Suprapubic skin (tissue), 4 donors: ENCODE data around the gene TMEM208. TPM values are rescaled to one million over a fixed set of nuclear protein-coding genes. Genes with fewer than 3 reads are reported as not detected.

Experiments
- DNase-seq, 2 donors: peaks; one replicate each; pipeline ENCODE4 v3.0.0-alpha.2; 2019; ENCODE audit warnings: low spot score in 2 of 2
- H3K27ac ChIP-seq: fragments of 200-600 bp; sonication (generic); one replicate; pipeline ENCODE4 v1.5.1; 2019
- H3K27me3 ChIP-seq: fragments of 200-600 bp; sonication (generic); one replicate; pipeline ENCODE4 v1.5.1; 2019
- H3K36me3 ChIP-seq: fragments of 200-600 bp; sonication (generic); one replicate; pipeline ENCODE4 v1.5.1; 2019
- H3K4me1 ChIP-seq: fragments of 200-600 bp; sonication (generic); one replicate; pipeline ENCODE4 v1.5.1; 2019
- H3K4me3 ChIP-seq: fragments of 200-600 bp; sonication (generic); one replicate; pipeline ENCODE4 v1.5.1; 2019; ENCODE audit warnings: mild to moderate bottlenecking
- H3K9me3 ChIP-seq: fragments of 200-600 bp; sonication (generic); one replicate; pipeline ENCODE4 v1.5.1; 2019
- EP300 ChIP-seq: sonication (generic); formaldehyde crosslinking; IDR thresholded peaks from one replicate; pipeline ENCODE4 v1.6.1; 2017; ENCODE audit warnings: antibody characterized with exemption
- POLR2A ChIP-seq, 2 donors: fragments of 450-650 bp; IDR thresholded peaks; one replicate each; pipeline ENCODE4 v1.6.1; 2017; ENCODE audit warnings: antibody characterized with exemption in 2 of 2, mild to moderate bottlenecking in 2 of 2, moderate library complexity in 2 of 2
- POLR2AphosphoS5 ChIP-seq, 3 donors: sonication (generic); formaldehyde crosslinking; IDR thresholded peaks; one replicate each; pipeline ENCODE4 v1.6.1; 2017; ENCODE audit warnings: antibody characterized with exemption in 3 of 3
- WGBS: methylation state at CpG from one replicate; pipeline ENCODE4 v1.1.5; 2018; 5-methylcytosine and 5-hydroxymethylcytosine counted together
- total RNA-seq, 4 donors: library from RNA; depleted of rRNA; stranded (reverse); fragments of >200 nt; gene quantifications; one replicate each; pipeline ENCODE4 v1.1.0, GENCODE V29; 2016
- TF ChIP-seq, protein P1 (sequence below), 2 donors: fragments of 200-600 bp in 1 of 2; fragments of 450-650 bp in 1 of 2; sonication (generic) in 1 of 2; IDR thresholded peaks; one replicate each; pipeline ENCODE4 v1.5.1; 2016 to 2019; ENCODE audit warnings: antibody characterized with exemption in 2 of 2, mild to moderate bottlenecking in 1 of 2, moderate library complexity in 1 of 2

Gene TMEM208
- total RNA-seq, 4 donors from 2014 or later, result 32.8 to 46.8 (median 40.0) TPM

DNA sequence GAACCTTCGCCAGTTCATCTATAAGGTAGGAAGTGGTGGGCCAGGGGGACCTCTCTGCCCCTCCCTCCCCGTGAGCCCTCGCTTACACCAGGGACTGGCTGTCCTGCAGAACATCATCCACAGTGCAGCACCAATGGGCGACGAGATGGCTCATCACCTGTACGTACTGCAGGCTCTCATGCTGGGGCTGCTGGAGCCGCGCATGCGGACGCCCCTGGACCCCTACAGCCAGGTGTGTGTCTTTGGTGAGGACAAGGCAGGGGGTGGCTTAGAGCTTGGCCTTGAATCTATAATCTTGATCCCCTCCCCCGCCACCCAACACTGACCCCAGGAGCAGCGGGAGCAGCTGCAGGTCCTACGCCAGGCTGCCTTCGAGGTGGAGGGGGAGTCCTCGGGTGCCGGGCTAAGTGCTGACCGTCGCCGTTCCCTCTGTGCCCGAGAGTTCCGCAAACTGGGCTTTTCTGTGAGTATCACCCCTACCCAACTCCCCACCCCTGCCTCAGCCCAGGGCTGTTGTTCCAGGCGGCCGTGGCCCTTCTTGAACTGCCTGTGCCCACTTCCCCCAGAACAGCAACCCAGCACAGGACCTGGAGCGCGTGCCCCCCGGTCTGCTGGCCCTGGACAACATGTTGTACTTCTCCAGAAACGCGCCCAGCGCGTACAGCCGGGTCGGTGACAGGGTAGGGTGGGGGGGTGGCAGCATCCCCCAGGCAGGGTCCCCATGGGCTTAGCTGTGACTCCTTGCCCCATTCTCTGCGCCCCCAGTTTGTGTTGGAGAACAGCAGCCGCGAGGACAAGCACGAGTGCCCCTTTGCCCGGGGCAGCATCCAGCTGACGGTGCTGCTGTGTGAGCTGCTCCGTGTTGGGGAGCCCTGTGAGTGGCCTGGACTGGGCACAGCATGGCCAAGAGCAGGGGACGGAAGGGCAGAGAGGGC lies 25.3 kb upstream of the TMEM208 start:
- Histone ChIP-seq H3K27me3 (no peaks in the 10 kb centered on the region), H3K27ac (no peak overlapping the region), H3K4me1 (peaks cover 32% of the 10 kb centered on the region), H3K9me3 (no peaks in the 10 kb centered on the region), H3K36me3 (peaks cover 46% of the 10 kb centered on the region), H3K4me3 (no peak overlapping the region)
- WGBS, result 97% methylated on average over 14 of the region's 40 CpGs
- no peak for DNase-seq
- no peak for TF ChIP-seq POLR2AphosphoS5 (IDR thresholded peaks at IDR 0.05)
- TF ChIP-seq, protein P1, sequence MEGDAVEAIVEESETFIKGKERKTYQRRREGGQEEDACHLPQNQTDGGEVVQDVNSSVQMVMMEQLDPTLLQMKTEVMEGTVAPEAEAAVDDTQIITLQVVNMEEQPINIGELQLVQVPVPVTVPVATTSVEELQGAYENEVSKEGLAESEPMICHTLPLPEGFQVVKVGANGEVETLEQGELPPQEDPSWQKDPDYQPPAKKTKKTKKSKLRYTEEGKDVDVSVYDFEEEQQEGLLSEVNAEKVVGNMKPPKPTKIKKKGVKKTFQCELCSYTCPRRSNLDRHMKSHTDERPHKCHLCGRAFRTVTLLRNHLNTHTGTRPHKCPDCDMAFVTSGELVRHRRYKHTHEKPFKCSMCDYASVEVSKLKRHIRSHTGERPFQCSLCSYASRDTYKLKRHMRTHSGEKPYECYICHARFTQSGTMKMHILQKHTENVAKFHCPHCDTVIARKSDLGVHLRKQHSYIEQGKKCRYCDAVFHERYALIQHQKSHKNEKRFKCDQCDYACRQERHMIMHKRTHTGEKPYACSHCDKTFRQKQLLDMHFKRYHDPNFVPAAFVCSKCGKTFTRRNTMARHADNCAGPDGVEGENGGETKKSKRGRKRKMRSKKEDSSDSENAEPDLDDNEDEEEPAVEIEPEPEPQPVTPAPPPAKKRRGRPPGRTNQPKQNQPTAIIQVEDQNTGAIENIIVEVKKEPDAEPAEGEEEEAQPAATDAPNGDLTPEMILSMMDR (IDR thresholded peaks at IDR 0.05), result no peak
- TF ChIP-seq POLR2A (IDR thresholded peaks at IDR 0.05), result no peak
- TF ChIP-seq EP300, result no peak

DNA sequence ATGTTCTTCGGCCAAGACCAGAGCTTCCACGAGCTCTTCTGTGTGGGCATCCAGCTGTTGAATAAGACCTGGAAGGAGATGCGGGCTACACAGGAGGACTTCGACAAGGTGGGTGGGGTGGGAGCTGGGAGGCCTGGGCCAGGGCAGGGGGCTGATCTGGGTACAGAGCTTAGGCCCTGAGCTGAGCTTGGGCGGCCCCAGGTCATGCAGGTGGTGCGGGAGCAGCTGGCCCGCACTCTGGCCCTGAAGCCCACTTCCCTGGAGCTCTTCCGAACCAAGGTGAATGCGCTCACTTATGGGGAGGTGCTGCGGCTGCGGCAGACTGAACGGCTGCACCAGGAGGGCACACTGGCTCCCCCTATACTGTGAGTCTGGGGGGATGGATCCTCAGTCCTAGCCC lies 24.5 kb upstream of the TMEM208 start:
- Histone ChIP-seq H3K36me3 (peaks cover 42% of the 10 kb centered on the region), H3K27ac (no peak overlapping the region)
- 60% methylated on average over 1 of the region's 12 CpGs for WGBS

DNA sequence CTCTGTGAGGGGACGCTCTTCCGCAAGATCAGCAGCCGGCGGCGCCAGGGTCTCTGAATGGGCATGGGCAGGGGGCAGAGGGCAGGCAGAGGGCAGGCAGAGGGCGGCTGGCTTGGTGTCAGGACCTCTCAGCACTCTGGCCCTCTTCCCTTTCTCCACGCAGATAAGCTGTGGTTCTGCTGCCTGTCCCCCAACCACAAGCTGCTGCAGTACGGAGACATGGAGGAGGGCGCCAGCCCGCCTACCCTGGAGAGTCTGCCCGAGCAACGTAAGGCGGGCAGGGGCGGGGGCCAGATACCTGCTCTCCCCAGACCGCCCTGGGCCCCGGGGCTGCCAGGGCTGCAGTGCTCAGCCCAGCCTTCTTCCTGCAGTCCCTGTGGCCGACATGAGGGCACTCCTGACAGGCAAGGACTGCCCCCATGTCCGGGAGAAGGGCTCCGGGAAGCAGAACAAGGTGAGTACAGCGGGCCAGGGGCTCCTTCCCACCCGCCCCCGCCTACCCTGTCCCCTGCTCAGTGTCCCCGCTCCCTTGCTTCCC lies 23.9 kb upstream of the TMEM208 start:
- H3K4me3 ChIP-seq, result no peak overlapping the region
- H3K27ac ChIP-seq, result no peak overlapping the region
- TF ChIP-seq POLR2A (IDR thresholded peaks at IDR 0.05) (no peak), POLR2AphosphoS5 (IDR thresholded peaks at IDR 0.05) (no peak), EP300 (no peak)
- TF ChIP-seq, protein P1 (IDR thresholded peaks at IDR 0.05), result no peak
- H3K9me3 ChIP-seq, result no peaks in the 10 kb centered on the region
- H3K4me1 ChIP-seq, result peaks cover 29% of the 10 kb centered on the region
- no peaks in the 10 kb centered on the region for H3K27me3 ChIP-seq
- peaks cover 38% of the 10 kb centered on the region for H3K36me3 ChIP-seq
- DNase-seq, result no peak
- WGBS, result 85% methylated on average over 16 of the region's 23 CpGs

More for the DNA sequence above, 24.5 kb upstream of the TMEM208 start:
- no peak for DNase-seq
- Histone ChIP-seq H3K4me3 (no peak overlapping the region), H3K9me3 (no peaks in the 10 kb centered on the region), H3K27me3 (no peaks in the 10 kb centered on the region), H3K4me1 (peaks cover 29% of the 10 kb centered on the region)
- TF ChIP-seq EP300 (no peak), POLR2AphosphoS5 (IDR thresholded peaks at IDR 0.05) (no peak), POLR2A (IDR thresholded peaks at IDR 0.05) (no peak)
- TF ChIP-seq, protein P1 (IDR thresholded peaks at IDR 0.05), result no peak

DNA sequence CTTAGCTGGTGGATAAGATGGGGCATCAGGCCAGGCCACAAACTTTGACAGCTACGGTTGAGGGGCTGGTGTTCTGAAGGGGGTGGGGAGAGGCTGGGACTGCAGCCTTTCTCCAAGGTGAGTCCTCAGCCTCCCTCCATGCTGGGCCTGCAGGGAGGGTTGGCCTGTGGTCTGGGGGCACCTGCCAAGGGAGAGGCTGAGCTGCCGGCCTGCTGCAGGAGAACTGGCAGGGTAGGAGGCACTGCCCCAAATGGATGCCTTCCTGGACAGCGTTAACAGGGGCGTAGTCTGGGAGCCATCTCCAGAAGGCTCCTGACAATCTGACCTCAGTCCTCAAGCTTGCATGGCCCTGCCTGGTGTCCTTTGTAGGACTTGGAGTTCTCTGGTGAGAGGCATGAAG lies 22.9 kb upstream of the TMEM208 start:
- no peak for TF ChIP-seq EP300
- TF ChIP-seq, protein P1 (IDR thresholded peaks at IDR 0.05), result no peak
- TF ChIP-seq POLR2AphosphoS5 (IDR thresholded peaks at IDR 0.05), result no peak
- TF ChIP-seq POLR2A (IDR thresholded peaks at IDR 0.05), result no peak
- Histone ChIP-seq H3K27me3 (no peaks in the 10 kb centered on the region), H3K9me3 (no peaks in the 10 kb centered on the region), H3K4me1 (peaks cover 18% of the 10 kb centered on the region), H3K36me3 (peaks cover 36% of the 10 kb centered on the region), H3K27ac (no peak overlapping the region), H3K4me3 (no peak overlapping the region)
- no peak for DNase-seq
- 68% methylated on average over 3 of the region's 4 CpGs for WGBS
